ENCODE data around the gene TMEM266. TPM values are rescaled to one million over a fixed set of nuclear protein-coding genes. Genes with fewer than 3 reads are reported as not detected.

Gene TMEM266
- total and polyA plus RNA-seq, 8 donors, result 0.35 to 2.8 (median 1.3) TPM; not detected in 4

- intact Hi-C loops (cut with DNase I; ENCODE audit: low total_unique reads), result no loop called here
- no peak for DNase-seq
- TF ChIP-seq CTCF (IDR thresholded peaks at IDR 0.05) (no peak), POLR2AphosphoS5 (IDR thresholded peaks at IDR 0.05) (no peak), POLR2A (IDR thresholded peaks at IDR 0.05) (no peak)
Observed at GRCh38 chr15:76071806-76072205, 12.0 kb downstream of the TMEM266 start.

GRCh38 chr15:76073554-76073953, 13.8 kb downstream of the TMEM266 start:
- no peak overlapping the region for H3K4me3 ChIP-seq
- H3K4me1 ChIP-seq, result no peaks in the 10 kb centered on the region
- intact Hi-C loops (cut with DNase I; ENCODE audit: low total_unique reads), result no loop called here
- H3K36me3 ChIP-seq, result no peaks in the 10 kb centered on the region
- no peak for TF ChIP-seq EP300 (IDR thresholded peaks at IDR 0.05)
- TF ChIP-seq POLR2AphosphoS5 (IDR thresholded peaks at IDR 0.05), result no peak
- TF ChIP-seq POLR2A (IDR thresholded peaks at IDR 0.05), result no peak
- no peak for TF ChIP-seq CTCF (IDR thresholded peaks at IDR 0.05)
- no peaks in the 10 kb centered on the region for H3K9me3 ChIP-seq
- no peaks in the 10 kb centered on the region for H3K27me3 ChIP-seq
- H3K27ac ChIP-seq, result no peak overlapping the region
- 66 to 89% (median 78%) methylated on average over 2 of the region's 2 CpGs for WGBS, 5 donors
- DNase-seq, result no peak

More at GRCh38 chr15:76071806-76072205, 12.0 kb downstream of the TMEM266 start:
- Histone ChIP-seq H3K27me3 (no peaks in the 10 kb centered on the region), H3K9me3 (no peaks in the 10 kb centered on the region), H3K36me3 (no peaks in the 10 kb centered on the region), H3K4me3 (no peak overlapping the region), H3K4me1 (no peaks in the 10 kb centered on the region), H3K27ac (no peak overlapping the region)
- 76 to 85% (median 81%) methylated on average over 7 of the region's 7 CpGs for WGBS, 5 donors

- H3K27ac ChIP-seq, result no peak overlapping the region
- intact Hi-C loops (cut with DNase I; ENCODE audit: low total_unique reads), result no loop called here
- DNase-seq, result no peak
- H3K4me3 ChIP-seq, result no peak overlapping the region
- H3K4me1 ChIP-seq, result no peaks in the 10 kb centered on the region
- TF ChIP-seq CTCF (IDR thresholded peaks at IDR 0.05) (no peak), EP300 (IDR thresholded peaks at IDR 0.05) (no peak), POLR2A (IDR thresholded peaks at IDR 0.05) (no peak), POLR2AphosphoS5 (IDR thresholded peaks at IDR 0.05) (no peak)
- H3K36me3 ChIP-seq, result no peaks in the 10 kb centered on the region
- no peaks in the 10 kb centered on the region for H3K9me3 ChIP-seq
- no peaks in the 10 kb centered on the region for H3K27me3 ChIP-seq
Observed at GRCh38 chr15:76075046-76075445, 15.3 kb downstream of the TMEM266 start.

- no peak overlapping the region for H3K27ac ChIP-seq
- TF ChIP-seq POLR2A (IDR thresholded peaks at IDR 0.05), result no peak
- no peak for TF ChIP-seq EP300 (IDR thresholded peaks at IDR 0.05)
Observed at GRCh38 chr15:76078285-76078877, 18.6 kb downstream of the TMEM266 start.

GRCh38 chr15:76084256-76084655, 24.5 kb downstream of the TMEM266 start:
- H3K36me3 ChIP-seq, result no peaks in the 10 kb centered on the region
- no peak overlapping the region for H3K4me3 ChIP-seq
- intact Hi-C loops (cut with DNase I; ENCODE audit: low total_unique reads), result no loop called here
- peaks cover 0 to 6% (median 0%) of the 10 kb centered on the region in 4 donors for H3K4me1 ChIP-seq
- no peak for DNase-seq
- WGBS, 5 donors, result 60 to 74% (median 69%) methylated on average over 2 of the region's 2 CpGs
- H3K9me3 ChIP-seq, result no peaks in the 10 kb centered on the region
- TF ChIP-seq EP300 (IDR thresholded peaks at IDR 0.05) (no peak), CTCF (IDR thresholded peaks at IDR 0.05) (no peak), POLR2A (IDR thresholded peaks at IDR 0.05) (no peak), POLR2AphosphoS5 (IDR thresholded peaks at IDR 0.05) (no peak)
- peaks cover 0 to 9% (median 0%) of the 10 kb centered on the region in 3 donors for H3K27me3 ChIP-seq
- H3K27ac ChIP-seq, result no peak overlapping the region

More at GRCh38 chr15:76078285-76078877, 18.6 kb downstream of the TMEM266 start:
- Histone ChIP-seq H3K4me3 (no peak overlapping the region), H3K9me3 (no peaks in the 10 kb centered on the region), H3K27me3 (peaks cover 0 to 5% (median 0%) of the 10 kb centered on the region in 3 donors), H3K36me3 (no peaks in the 10 kb centered on the region), H3K4me1 (no peaks in the 10 kb centered on the region)
- intact Hi-C loops (cut with DNase I; ENCODE audit: low total_unique reads), result no loop called here
- no peak for DNase-seq
- WGBS, 5 donors, result 63 to 68% (median 65%) methylated on average over 5 of the region's 5 CpGs

All from stomach (tissue), 9 donors.